PFSK-1 (cell line): ENCODE data around the gene DOCK10.

Experiments used
- FOXP2 ChIP-seq: optimal IDR thresholded peaks from 2 replicates; pipeline ENCODE3; 2011; ENCODE audit warnings: borderline replicate concordance, control low read depth, inconsistent platforms; ENCODE audit not compliant: insufficient read depth; ENCODE audit errors: extremely low read length, extremely low read depth
- REST ChIP-seq, 2 experiments: IDR thresholded peaks; 2 replicates each; pipeline versions ENCODE4 v1.6.1 to v1.8.0; 2011 to 2012; ENCODE audit warnings: low read depth in 2 of 2, low read length in 2 of 2, control low read depth in 1 of 2, inconsistent platforms in 1 of 2, mild to moderate bottlenecking in 1 of 2, moderate library complexity in 1 of 2; ENCODE audit not compliant: insufficient read depth in 1 of 2

- TF ChIP-seq REST (IDR thresholded peaks at IDR 0.05; ENCODE audit: insufficient read depth in 1 of 2, low read depth in 2 of 2, low read length in 2 of 2): no peak
- no peak for TF ChIP-seq FOXP2
These were observed 141.1 kb downstream of the DOCK10 start for GRCh38 chr2:224901121-224901676.
